Gastroesophageal sphincter (tissue), 4 donors: ENCODE results near the gene SH3RF3. TPM values are rescaled to one million over a fixed set of nuclear protein-coding genes. Genes with fewer than 3 reads are reported as not detected.

Experiments used
- ATAC-seq: fragments of 150-250 bp; one replicate; pipeline ENCODE4 v1.9.1; 2016; ENCODE audit warnings: mild to moderate bottlenecking, moderate library complexity
- H3K27ac ChIP-seq, 4 donors: fragments of 200-600 bp; sonication (generic) in 3 of 4; 1 replicate in 3 of 4; 2 replicates in 1 of 4; pipeline ENCODE4 v1.5.1; 2016 to 2019
- H3K27me3 ChIP-seq: fragments of 200-600 bp; sonication (generic); one replicate; pipeline ENCODE4 v1.5.1; 2019
- H3K36me3 ChIP-seq, 2 donors: fragments of 200-600 bp; sonication (generic); one replicate each; pipeline ENCODE4 v1.5.1; 2019; ENCODE audit warnings: control low read depth in 1 of 2
- H3K4me1 ChIP-seq, 3 donors: fragments of 200-600 bp; sonication (generic); 1 replicate in 2 of 3; 2 replicates in 1 of 3; pipeline ENCODE4 v1.5.1; 2016 to 2019; ENCODE audit warnings: control low read depth in 2 of 3
- H3K4me3 ChIP-seq, 2 donors: fragments of 200-600 bp; sonication (generic); one replicate each; pipeline ENCODE4 v1.5.1; 2019; ENCODE audit warnings: mild to moderate bottlenecking in 1 of 2, moderate library complexity in 1 of 2
- H3K9me3 ChIP-seq, 3 donors: fragments of 200-600 bp; sonication (generic); one replicate each; pipeline ENCODE4 v1.5.1; 2017 to 2019; ENCODE audit warnings: control low read depth in 2 of 3
- EP300 ChIP-seq: sonication (generic); formaldehyde crosslinking; IDR thresholded peaks from one replicate; pipeline ENCODE4 v1.6.1; 2017; ENCODE audit warnings: antibody characterized with exemption, mild to moderate bottlenecking
- POLR2A ChIP-seq, 2 donors: fragments of 450-650 bp; IDR thresholded peaks; one replicate each; pipeline ENCODE4 v1.6.1; 2017; ENCODE audit warnings: antibody characterized with exemption in 2 of 2, mild to moderate bottlenecking in 2 of 2, moderate library complexity in 1 of 2
- POLR2AphosphoS5 ChIP-seq: sonication (generic); formaldehyde crosslinking; IDR thresholded peaks from one replicate; pipeline ENCODE4 v1.6.1; 2017; ENCODE audit warnings: antibody characterized with exemption
- WGBS, 2 donors: methylation state at CpG; one replicate each; pipeline ENCODE4 v1.1.5; 2018; ENCODE audit warnings: low coverage in 1 of 2; 5-methylcytosine and 5-hydroxymethylcytosine counted together
- total RNA-seq, 4 donors: library from RNA; depleted of rRNA; stranded (reverse); fragments of >200 nt; gene quantifications; one replicate each; pipeline ENCODE4 v1.1.0, GENCODE V29; 2016
- TF ChIP-seq, protein P1 (sequence below), 4 experiments: fragments of 200-600 bp in 2 of 4; fragments of 450-650 bp in 2 of 4; sonication (generic) in 1 of 4; IDR thresholded peaks; one replicate each; pipeline ENCODE4 v1.5.1; 2017 to 2019; ENCODE audit warnings: antibody characterized with exemption in 4 of 4, mild to moderate bottlenecking in 2 of 4, moderate library complexity in 2 of 4

The SH3RF3 gene
- total RNA-seq, 4 donors from 2014 or later: 10.1 to 15.8 (median 13.2) TPM

DNA sequence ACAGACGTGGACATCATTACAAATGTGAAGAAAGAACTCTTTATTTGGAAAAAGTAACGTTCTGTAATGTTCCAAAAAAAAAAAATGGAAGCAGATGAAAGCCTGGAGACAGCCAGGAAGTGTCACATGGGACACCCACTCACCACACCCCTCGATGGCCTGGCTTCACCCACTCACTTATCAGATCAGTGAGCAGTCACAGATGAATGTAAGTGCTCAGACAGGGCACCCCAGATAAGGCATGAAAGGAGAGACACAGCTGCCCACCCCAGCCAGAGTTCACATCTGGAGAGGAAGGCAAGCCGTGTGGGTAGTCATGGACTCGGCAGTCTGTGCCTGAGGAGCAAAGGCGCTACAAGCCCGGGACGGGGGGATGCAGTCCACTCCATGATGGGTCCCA is 379.6 kb downstream of the SH3RF3 start:
- Histone ChIP-seq H3K27me3 (no peaks in the 10 kb centered on the region), H3K27ac (no peak overlapping the region), H3K4me3 (no peak overlapping the region), H3K36me3 (peaks cover 0 to 6% of the 10 kb centered on the region in 2 donors), H3K9me3 (peaks cover 0 to 8% (median 0%) of the 10 kb centered on the region in 3 donors), H3K4me1 (peaks cover 0 to 11% (median 1%) of the 10 kb centered on the region in 3 donors)
- no peak for ATAC-seq
- TF ChIP-seq POLR2A (IDR thresholded peaks at IDR 0.05) (no peak), EP300 (no peak), POLR2AphosphoS5 (no peak)
- TF ChIP-seq, protein P1, sequence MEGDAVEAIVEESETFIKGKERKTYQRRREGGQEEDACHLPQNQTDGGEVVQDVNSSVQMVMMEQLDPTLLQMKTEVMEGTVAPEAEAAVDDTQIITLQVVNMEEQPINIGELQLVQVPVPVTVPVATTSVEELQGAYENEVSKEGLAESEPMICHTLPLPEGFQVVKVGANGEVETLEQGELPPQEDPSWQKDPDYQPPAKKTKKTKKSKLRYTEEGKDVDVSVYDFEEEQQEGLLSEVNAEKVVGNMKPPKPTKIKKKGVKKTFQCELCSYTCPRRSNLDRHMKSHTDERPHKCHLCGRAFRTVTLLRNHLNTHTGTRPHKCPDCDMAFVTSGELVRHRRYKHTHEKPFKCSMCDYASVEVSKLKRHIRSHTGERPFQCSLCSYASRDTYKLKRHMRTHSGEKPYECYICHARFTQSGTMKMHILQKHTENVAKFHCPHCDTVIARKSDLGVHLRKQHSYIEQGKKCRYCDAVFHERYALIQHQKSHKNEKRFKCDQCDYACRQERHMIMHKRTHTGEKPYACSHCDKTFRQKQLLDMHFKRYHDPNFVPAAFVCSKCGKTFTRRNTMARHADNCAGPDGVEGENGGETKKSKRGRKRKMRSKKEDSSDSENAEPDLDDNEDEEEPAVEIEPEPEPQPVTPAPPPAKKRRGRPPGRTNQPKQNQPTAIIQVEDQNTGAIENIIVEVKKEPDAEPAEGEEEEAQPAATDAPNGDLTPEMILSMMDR (IDR thresholded peaks at IDR 0.05): no peak
- WGBS, 2 donors: 27 to 79% methylated on average over 3 to 7 of the region's 8 CpGs

DNA sequence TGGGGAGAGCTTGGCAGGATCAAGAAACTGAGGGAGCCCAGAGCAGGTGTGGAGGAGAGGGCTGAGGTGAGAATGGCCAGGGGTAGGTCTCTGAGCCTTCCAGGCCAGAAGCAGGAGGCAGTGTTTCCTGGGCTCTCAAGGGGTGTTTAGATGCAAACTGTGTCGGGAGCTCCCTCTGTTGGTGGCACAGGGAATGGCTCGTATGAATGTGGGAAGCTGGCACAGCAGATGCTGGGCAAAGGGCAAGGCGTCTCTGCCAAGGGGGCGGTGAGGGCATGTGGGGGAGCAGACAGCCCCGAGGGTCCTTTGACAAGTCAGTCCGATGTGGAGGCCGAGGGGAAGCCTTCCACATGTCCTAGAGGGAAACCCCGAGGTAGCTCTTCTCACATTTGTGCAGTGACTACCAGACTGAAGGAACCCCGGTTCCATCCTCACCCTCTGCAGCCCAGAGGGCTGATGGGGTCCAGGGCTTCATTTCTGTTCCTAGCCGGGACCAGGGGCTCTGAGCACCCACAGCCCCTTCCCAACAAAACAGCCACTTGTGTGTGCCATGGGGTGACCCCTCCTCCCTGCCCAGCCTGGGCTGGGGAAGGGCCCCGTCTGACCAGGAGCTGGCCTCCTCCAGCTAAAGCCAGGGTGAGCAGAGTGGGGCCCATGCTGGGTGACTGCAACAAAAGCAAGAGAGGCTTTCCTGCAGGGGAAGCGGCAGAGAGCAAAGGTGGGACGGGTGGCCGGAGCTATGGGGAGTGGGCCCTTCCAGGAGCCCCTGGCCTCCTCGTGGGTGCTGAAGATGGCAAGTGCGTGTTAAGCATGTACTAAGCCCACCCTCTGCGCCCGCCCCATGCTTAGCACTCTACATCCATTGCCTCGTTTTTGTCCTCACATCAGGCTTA is 381.4 kb downstream of the SH3RF3 start:
- WGBS, 2 donors: 0 to 20% methylated on average over 4 to 8 of the region's 19 CpGs
- no peak for ATAC-seq
- no peaks in the 10 kb centered on the region for H3K36me3 ChIP-seq
- no peak overlapping the region for H3K27ac ChIP-seq
- TF ChIP-seq POLR2AphosphoS5: peak; percentile 19
- no peak for TF ChIP-seq EP300
- no peak for TF ChIP-seq POLR2A (IDR thresholded peaks at IDR 0.05)
- TF ChIP-seq, protein P1 (IDR thresholded peaks at IDR 0.05): peak in 3 of 4 experiments; percentile 92 to 93 (median 93)
- no peaks in the 10 kb centered on the region for H3K27me3 ChIP-seq
- peaks cover 0 to 8% (median 0%) of the 10 kb centered on the region in 3 donors for H3K9me3 ChIP-seq
- peaks cover 0 to 28% (median 13%) of the 10 kb centered on the region in 3 donors for H3K4me1 ChIP-seq
- H3K4me3 ChIP-seq: no peak overlapping the region

DNA sequence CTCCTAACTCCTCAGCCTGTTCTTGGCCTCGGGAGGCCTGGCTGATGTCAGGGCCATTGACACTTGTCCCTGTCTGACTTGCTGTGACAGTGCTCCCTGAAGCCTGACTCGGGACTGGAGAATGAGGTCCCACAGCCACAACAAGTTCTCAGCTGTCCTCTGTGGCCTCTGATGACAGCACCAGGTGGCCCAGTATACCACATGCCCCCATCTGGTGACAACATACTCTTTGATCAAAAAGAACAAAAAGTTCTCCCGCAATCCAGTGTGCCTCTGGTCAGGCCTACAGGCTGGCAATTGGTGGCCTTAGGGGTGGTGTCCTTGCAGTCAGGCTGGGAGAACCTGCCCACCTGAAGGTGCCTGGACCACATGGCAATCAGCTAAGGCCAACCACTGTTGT is 382.2 kb downstream of the SH3RF3 start:
- Histone ChIP-seq H3K27me3 (no peaks in the 10 kb centered on the region), H3K9me3 (peaks cover 0 to under 1% (median 0%) of the 10 kb centered on the region in 3 donors), H3K4me1 (peaks cover 0 to 28% (median 13%) of the 10 kb centered on the region in 3 donors), H3K36me3 (no peaks in the 10 kb centered on the region), H3K27ac (no peak overlapping the region), H3K4me3 (no peak overlapping the region)
- TF ChIP-seq EP300 (no peak), POLR2A (IDR thresholded peaks at IDR 0.05) (no peak), POLR2AphosphoS5 (no peak)
- TF ChIP-seq, protein P1 (IDR thresholded peaks at IDR 0.05): no peak
- no peak for ATAC-seq
- 60% methylated on average over 1 of the region's 3 CpGs; no CpG with 5 or more reads in 1 of the 2 donors for WGBS, 2 donors

DNA sequence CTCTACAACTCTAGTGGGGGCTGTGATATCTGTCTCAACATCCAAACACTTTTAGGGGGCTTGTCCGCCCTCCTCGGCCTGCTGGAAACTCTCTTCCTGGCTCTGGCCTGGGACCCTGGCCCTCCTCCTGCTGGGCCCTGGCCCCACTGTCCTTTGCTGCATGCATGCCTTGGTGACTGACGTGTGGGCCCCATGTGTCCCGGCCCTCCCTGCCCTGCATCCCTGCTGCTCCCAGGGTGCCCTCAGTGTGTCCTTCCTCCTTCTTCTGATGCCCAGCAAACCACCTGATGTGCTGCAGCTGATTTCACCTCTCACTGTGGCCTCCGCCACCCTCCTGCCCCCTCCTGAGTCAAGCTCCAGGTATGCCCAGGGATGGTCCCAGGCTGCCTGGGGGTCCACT is 383.1 kb downstream of the SH3RF3 start:
- no peak overlapping the region for H3K4me3 ChIP-seq
- H3K27me3 ChIP-seq: no peaks in the 10 kb centered on the region
- no peak for TF ChIP-seq POLR2A (IDR thresholded peaks at IDR 0.05)
- TF ChIP-seq, protein P1 (IDR thresholded peaks at IDR 0.05): no peak
- no peak for TF ChIP-seq POLR2AphosphoS5
- ATAC-seq: no peak
- H3K27ac ChIP-seq: no peak overlapping the region
- no peaks in the 10 kb centered on the region for H3K9me3 ChIP-seq
- H3K36me3 ChIP-seq: no peaks in the 10 kb centered on the region
- WGBS, 2 donors: 60% methylated on average over 3 of the region's 5 CpGs; no CpG with 5 or more reads in 1 of the 2 donors
- peaks cover 0 to 28% (median 13%) of the 10 kb centered on the region in 3 donors for H3K4me1 ChIP-seq

DNA sequence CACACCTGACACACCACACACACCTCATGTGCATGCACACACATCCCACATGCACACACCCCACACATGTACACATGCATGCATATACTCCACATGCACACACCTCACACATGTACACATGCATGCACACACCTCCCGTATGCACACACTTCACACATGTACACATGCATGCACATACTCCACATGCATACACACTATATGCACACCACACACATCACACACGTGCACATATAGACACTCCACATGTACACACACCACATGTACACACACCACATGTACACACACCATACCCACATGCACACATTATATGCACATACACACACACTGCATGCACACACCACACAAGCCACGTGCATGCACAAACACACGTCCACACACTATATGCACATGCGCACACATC is 384.2 kb downstream of the SH3RF3 start:
- no peak for ATAC-seq
- no peak overlapping the region for H3K4me3 ChIP-seq
- no peaks in the 10 kb centered on the region for H3K36me3 ChIP-seq
- H3K4me1 ChIP-seq: peaks cover 0 to 28% (median 13%) of the 10 kb centered on the region in 3 donors
- H3K9me3 ChIP-seq: no peaks in the 10 kb centered on the region
- peak overlapping the region in 2 of 4 donors; percentile 85 to 87 for H3K27ac ChIP-seq
- no peaks in the 10 kb centered on the region for H3K27me3 ChIP-seq
- TF ChIP-seq POLR2A (IDR thresholded peaks at IDR 0.05) (no peak), POLR2AphosphoS5 (no peak), EP300 (no peak)
- TF ChIP-seq, protein P1 (IDR thresholded peaks at IDR 0.05): no peak
- 85 to 86% methylated on average over 2 to 3 of the region's 5 CpGs for WGBS, 2 donors
